Measurements from ENCODE around the gene IQCN. TPM values are rescaled to one million over a fixed set of nuclear protein-coding genes. Genes with fewer than 3 reads are reported as not detected.

IQCN gene
- 10 to 100 TPM in 1 of 3 donors, 1 to 10 TPM in 2; 1.3 to 11.2 (median 1.7) TPM for polyA plus RNA-seq

GRCh38 chr19:18274219-18274780 lies at the start of gene IQCN:
Gene IQCN, minus strand, starts transcription at chr19:18274452. Its CDS starts 4,974 bp downstream, at chr19:18269478.
- no peak within 1 kb of the TSS for H3K27ac ChIP-seq (ENCODE audit: low read depth, low read length)
- WGBS, 3 donors: 75 to 83% (median 80%) methylated on average over 9 of the region's 9 CpGs

GRCh38 chr19:18322759-18323460 lies 48.7 kb upstream of the IQCN start, which contains the start of gene LSM4:
Gene LSM4, minus strand, starts transcription at chr19:18323076. Its CDS starts 56 bp downstream, at chr19:18323020.
- 0% methylated on average over 75 of the region's 75 CpGs for WGBS, 3 donors
- peak within 1 kb of the TSS; percentile 84 for H3K27ac ChIP-seq (ENCODE audit: low read depth, low read length)

- 2 to 3% (median 3%) methylated on average over 7 of the region's 7 CpGs for WGBS, 3 donors
Observed at GRCh38 chr19:18322318-18322758, 48.1 kb upstream of the IQCN start.

GRCh38 chr19:18321734-18322102 lies 47.5 kb upstream of the IQCN start:
- 8 to 25% (median 16%) methylated on average over 9 of the region's 9 CpGs for WGBS, 3 donors
- H3K27ac ChIP-seq (ENCODE audit: low read depth, low read length): no peak overlapping the region

More at GRCh38 chr19:18322318-18322758, 48.1 kb upstream of the IQCN start:
- H3K27ac ChIP-seq (ENCODE audit: low read depth, low read length): peak overlapping the region; percentile 84

GRCh38 chr19:18320865-18321733 lies 46.8 kb upstream of the IQCN start:
- 55 to 71% (median 57%) methylated on average over 14 of the region's 14 CpGs for WGBS, 3 donors
- no peak overlapping the region for H3K27ac ChIP-seq (ENCODE audit: low read depth, low read length)

- no peak overlapping the region for H3K27ac ChIP-seq (ENCODE audit: low read depth, low read length)
- WGBS, 3 donors: 47 to 78% (median 62%) methylated on average over 7 of the region's 7 CpGs
Observed at GRCh38 chr19:18319591-18320135, 45.4 kb upstream of the IQCN start.

- H3K27ac ChIP-seq (ENCODE audit: low read depth, low read length): no peak overlapping the region
- WGBS, 3 donors: 32 to 48% (median 40%) methylated on average over 18 of the region's 18 CpGs
Observed at GRCh38 chr19:18317961-18318800, 43.9 kb upstream of the IQCN start.

GRCh38 chr19:18313398-18313797 lies 39.1 kb upstream of the IQCN start:
- 96 to 100% (median 96%) methylated on average over 3 of the region's 3 CpGs for WGBS, 3 donors
- no peak overlapping the region for H3K27ac ChIP-seq (ENCODE audit: low read depth, low read length)

- WGBS, 3 donors: 70 to 91% (median 90%) methylated on average over 9 to 11 of the region's 11 CpGs
- no peak overlapping the region for H3K27ac ChIP-seq (ENCODE audit: low read depth, low read length)
Observed at GRCh38 chr19:18312092-18312534, 37.9 kb upstream of the IQCN start.

- no peak overlapping the region for H3K27ac ChIP-seq (ENCODE audit: low read depth, low read length)
- WGBS, 3 donors: 88 to 93% (median 89%) methylated on average over 22 of the region's 22 CpGs
Observed at GRCh38 chr19:18311502-18312091, 37.3 kb upstream of the IQCN start.

GRCh38 chr19:18310966-18311365 lies 36.7 kb upstream of the IQCN start:
- H3K27ac ChIP-seq (ENCODE audit: low read depth, low read length): no peak overlapping the region

GRCh38 chr19:18310118-18310909 lies 36.1 kb upstream of the IQCN start:
- WGBS, 3 donors: 79 to 86% (median 84%) methylated on average over 19 to 23 of the region's 23 CpGs
- H3K27ac ChIP-seq (ENCODE audit: low read depth, low read length): no peak overlapping the region

More at GRCh38 chr19:18310966-18311365, 36.7 kb upstream of the IQCN start:
- 81 to 92% (median 89%) methylated on average over 12 to 13 of the region's 13 CpGs for WGBS, 3 donors

- H3K27ac ChIP-seq (ENCODE audit: low read depth, low read length): no peak overlapping the region
- WGBS, 3 donors: 94 to 96% (median 94%) methylated on average over 28 to 33 of the region's 33 CpGs
Observed at GRCh38 chr19:18309525-18310064, 35.3 kb upstream of the IQCN start.

GRCh38 chr19:18308948-18309325 lies 34.7 kb upstream of the IQCN start:
- H3K27ac ChIP-seq (ENCODE audit: low read depth, low read length): no peak overlapping the region
- WGBS, 3 donors: 86 to 93% (median 88%) methylated on average over 7 of the region's 7 CpGs

GRCh38 chr19:18308051-18308947 lies 34.0 kb upstream of the IQCN start:
- no peak overlapping the region for H3K27ac ChIP-seq (ENCODE audit: low read depth, low read length)
- 72 to 88% (median 83%) methylated on average over 15 to 20 of the region's 20 CpGs for WGBS, 3 donors
